NCI-H345 treated with DMSO at 0.1 percent for 48 hours (cell line): ENCODE measurements around the gene TRAK2.

Experiments
- DNase-seq: peaks from one replicate; lab custom pipeline; 2025; ENCODE audit not compliant: unreplicated experiment; lab: John Stamatoyannopoulos, UW

The TRAK2 gene

DNA sequence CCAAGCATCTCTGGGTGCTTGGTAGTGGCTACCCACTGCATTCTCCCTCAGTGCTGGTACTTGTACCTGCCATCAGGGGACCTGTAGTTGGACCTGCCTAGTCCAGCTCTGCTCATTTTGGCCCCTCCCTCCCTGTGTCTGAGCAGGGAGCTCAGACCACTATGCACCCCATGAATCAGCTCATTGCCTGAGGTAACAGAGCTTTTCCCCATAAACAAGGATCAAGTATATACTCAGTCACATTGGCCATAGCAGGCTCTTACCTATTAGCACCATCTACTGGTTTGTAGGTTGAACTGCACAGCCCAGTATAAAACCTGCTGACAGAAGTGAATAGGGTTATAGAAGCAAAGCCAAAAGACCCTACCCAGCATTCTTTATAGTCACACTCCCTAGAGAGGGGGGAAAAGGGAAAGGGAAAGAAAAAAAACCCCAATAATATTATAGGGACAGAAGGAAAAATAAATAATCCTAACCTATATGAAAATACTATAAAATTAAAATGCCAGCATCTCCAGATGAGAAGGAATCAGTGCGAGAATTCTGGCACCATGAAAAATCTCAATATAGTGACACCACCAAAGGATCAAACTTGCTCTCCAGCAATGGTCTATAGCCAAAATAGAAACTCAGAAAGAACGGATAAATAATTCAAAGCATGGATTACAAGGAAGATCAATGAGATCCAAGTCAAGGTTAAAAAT, 87.2 kb downstream of the TRAK2 start:
- DNase-seq, result no peak

- no peak for DNase-seq
Measured at GRCh38 chr2:201362396-201362795, 88.9 kb downstream of the TRAK2 start.

GRCh38 chr2:201361078-201361733, 90.1 kb downstream of the TRAK2 start:
- no peak for DNase-seq

GRCh38 chr2:201360256-201360655, 91.0 kb downstream of the TRAK2 start:
- no peak for DNase-seq

GRCh38 chr2:201358684-201359083, 92.6 kb downstream of the TRAK2 start:
- DNase-seq, result no peak

DNA sequence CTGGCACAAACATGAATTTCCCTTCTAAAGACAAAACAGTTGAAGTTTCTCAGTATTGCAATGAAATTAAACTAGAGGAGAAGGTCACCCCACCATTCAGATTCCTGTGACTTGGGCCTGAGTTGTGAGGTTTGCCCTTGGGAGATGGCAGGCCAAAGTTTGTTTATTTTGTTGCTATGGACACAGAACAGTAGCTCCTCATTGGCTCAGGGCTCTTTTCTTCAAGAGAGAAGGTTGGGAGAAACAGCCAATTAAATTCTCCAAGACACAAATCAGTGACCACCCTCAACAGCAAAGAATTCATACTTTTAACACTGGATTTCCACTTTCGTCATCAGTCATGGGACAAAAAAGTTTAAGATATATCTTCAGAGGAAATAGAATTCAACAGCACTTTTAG, 94.0 kb downstream of the TRAK2 start, which contains the start of gene FLACC1:
Gene FLACC1, minus strand, starts transcription at position 125 of the 400 bp plus-strand sequence. CDS start 5,941 bp downstream, outside the sequence.
- DNase-seq, result no peak

DNA sequence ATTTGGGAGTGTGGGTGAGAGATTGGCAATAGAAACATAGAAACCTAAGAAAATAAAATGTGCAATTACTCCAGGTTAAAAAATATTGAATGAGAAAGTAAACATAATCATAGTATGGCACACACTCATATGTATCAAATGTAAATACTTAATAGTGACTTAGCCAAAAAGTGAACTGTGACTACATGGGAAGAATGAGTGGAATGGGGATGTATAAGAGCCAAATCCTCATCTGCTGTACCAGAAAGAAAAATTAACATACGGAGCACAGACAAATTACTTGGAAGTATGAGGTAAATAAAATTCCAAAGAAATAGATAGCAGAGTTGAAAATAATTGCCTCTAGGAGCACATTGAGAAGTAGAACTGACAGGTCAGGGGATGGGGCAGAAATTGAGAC, 98.1 kb downstream of the TRAK2 start:
- DNase-seq, result no peak

DNA sequence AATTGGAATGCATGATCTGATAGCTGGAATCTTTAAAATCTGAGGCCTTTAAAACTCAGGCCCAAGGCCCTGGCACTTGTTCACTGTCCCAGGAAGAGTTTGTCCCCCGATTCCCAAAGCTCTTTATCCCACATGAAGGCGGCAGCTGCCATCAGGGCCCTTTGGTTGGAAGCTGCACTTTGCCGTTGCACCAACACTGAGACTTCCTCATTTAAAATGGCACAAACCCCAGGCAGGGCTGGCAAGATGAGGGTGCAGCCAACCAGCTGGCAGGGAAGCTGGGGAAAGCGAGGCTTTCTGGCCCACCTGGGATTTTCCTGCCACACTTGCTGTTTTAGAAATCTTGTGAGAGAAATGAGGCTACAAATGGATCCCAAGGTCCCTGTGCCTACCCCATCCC, 100.4 kb downstream of the TRAK2 start:
- DNase-seq, result no peak

DNA sequence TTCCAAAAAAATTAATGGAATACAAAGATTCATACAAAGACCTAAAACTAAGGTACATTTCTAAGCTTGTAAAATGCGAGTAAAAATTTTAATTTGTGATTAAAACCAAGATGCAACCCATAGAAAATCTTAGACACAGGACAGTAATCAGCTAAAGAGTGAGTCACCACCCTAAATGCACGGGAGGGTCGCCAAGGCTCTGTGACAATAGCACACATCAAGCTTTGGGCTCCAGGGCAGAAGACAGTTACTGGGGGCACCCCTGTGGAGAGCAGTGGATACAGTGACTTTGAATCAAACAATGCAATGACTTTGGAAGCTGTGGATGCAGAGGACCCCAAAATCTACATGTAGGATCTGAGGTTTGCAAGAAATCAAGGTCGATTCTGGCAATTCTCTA, 101.7 kb downstream of the TRAK2 start:
- DNase-seq, result no peak

DNA sequence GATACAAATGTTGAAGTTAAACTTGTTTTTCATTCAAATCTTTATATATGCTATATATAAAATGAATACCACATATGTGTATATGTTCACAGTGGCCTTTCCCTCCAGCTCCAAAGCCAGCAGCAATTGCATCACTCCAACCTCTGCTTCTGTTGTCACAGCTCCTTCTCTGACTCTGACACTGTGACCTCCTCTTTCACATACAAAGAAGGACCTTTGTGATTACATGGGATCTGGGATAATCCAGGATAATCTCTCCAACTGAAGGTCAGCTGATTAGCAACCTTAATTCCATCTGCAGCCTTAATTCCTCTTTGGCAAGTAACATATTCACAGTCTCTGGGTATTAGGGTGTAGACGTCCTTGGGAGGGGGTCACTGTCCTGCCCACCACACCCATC, 102.5 kb downstream of the TRAK2 start:
- DNase-seq, result no peak

GRCh38 chr2:201347138-201347537, 104.1 kb downstream of the TRAK2 start:
- DNase-seq, result no peak

- no peak for DNase-seq
Measured at GRCh38 chr2:201345625-201346213, 105.5 kb downstream of the TRAK2 start.

DNA sequence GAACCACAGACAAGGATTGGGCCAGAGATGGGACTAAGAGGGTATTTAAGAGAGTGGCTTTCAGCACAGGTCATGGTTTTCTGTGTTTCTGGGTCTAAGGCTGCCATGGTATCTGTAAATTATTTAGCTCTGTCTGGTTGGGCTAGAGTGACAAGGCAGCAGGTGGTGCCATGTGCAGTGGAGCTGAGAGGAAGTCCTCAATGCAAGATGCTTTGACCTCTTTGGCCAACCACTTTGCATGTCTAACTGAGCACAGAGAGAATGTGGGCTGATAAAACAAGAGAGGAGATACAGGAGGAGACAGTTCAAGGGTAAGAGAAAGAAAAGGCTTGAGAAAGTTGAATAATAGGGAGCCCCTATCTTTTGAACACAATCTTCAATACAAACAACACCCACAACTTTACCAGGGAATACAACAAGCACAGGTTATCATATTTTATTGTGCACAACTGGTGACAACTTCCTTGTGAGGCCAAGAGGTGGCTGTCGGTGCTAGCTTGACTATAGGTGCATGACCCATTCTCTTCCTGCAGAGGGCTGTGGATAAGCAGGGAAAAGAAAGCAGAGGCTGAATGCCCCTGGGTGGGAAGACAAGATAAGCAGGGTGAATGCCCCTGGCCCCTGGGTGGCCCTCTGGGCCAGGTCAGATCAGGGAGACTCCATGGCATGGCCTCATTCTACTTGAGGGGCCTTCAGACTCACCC, 106.4 kb downstream of the TRAK2 start:
- no peak for DNase-seq

- DNase-seq, result no peak
Measured at GRCh38 chr2:201343559-201343958, 107.7 kb downstream of the TRAK2 start.

- no peak for DNase-seq
Measured at GRCh38 chr2:201342923-201343322, 108.3 kb downstream of the TRAK2 start.

- DNase-seq, result no peak
Measured at GRCh38 chr2:201329409-201329808, 121.8 kb downstream of the TRAK2 start.

- DNase-seq, result no peak
Measured at GRCh38 chr2:201327678-201328077, 123.6 kb downstream of the TRAK2 start.
